K562 (cell line): ENCODE measurements around the gene NFIL3. TPM values are rescaled to one million over a fixed set of nuclear protein-coding genes. Genes with fewer than 3 reads are reported as not detected.

Source experiments
- ATAC-seq: fragments of 200-7000 bp; cut with Tn5 transposase; 3 replicates; pipeline ENCODE4 v1.9.1; 2020; ENCODE audit warnings: moderate library complexity
- BruUV-seq: library from RNA; stranded (reverse); fragments of 400-500 nt; replicated peaks from 2 replicates; lab custom pipeline; 2021; lab: Mats Ljungman, UMichigan
- CTCF ChIA-PET: fragments of 300-600 bp; formaldehyde crosslinking; extraction: SDS; loops from one replicate; lab custom pipeline; 2021; ENCODE audit warnings: low intra/inter-chr PET ratio; lab: Yijun Ruan, JAX
- POLR2A ChIA-PET: fragments of 300-600, 350-650 bp; sonication (Branson Sonifier 250); formaldehyde crosslinking; extraction: SDS; loops from one replicate; lab custom pipeline; 2021; ENCODE audit warnings: antibody characterized with exemption, inconsistent platforms; lab: Yijun Ruan, JAX
- DNase-seq, 4 experiments: peaks; one replicate each; pipeline versions ENCODE4 v3.0.0 to v3.0.0-alpha.2; 2011 to 2018; ENCODE audit warnings: low spot score in 3 of 4, mixed read lengths in 3 of 4; ENCODE audit errors: extremely low read depth in 1 of 4
- FAIRE-seq: peaks from 2 replicates; lab custom pipeline; 2011; peaks lifted over from hg19 to GRCh38; lab: Jason Lieb, UNC
- H2AFZ ChIP-seq: 2 replicates; pipeline ENCODE4 v1.6.0; 2011; ENCODE audit warnings: low read depth, low read length, control low read depth, inconsistent platforms
- H3K27ac ChIP-seq: fragments of 200-600 bp; 3 replicates; pipeline ENCODE4 v1.8.0; 2011; ENCODE audit warnings: low read depth, mild to moderate bottlenecking, control low read depth, inconsistent platforms, low read length, moderate library complexity, mixed read lengths; ENCODE audit errors: extremely low read depth
- H3K27me3 ChIP-seq, 2 experiments: fragments of 300-600 bp in 1 of 2; 2 replicates in 1 of 2; 3 replicates in 1 of 2; pipeline versions ENCODE4 v1.6.0 to v1.8.0; 2011; ENCODE audit warnings: inconsistent platforms in 2 of 2, low read length in 2 of 2, mild to moderate bottlenecking in 1 of 2, mixed read lengths in 1 of 2, moderate library complexity in 1 of 2; ENCODE audit not compliant: control insufficient read depth in 2 of 2, insufficient read depth in 2 of 2
- H3K36me3 ChIP-seq: fragments of 300-600 bp; 3 replicates; pipeline ENCODE4 v1.8.0; 2011; ENCODE audit warnings: mild to moderate bottlenecking, low read length, inconsistent platforms; ENCODE audit not compliant: control insufficient read depth, insufficient read depth
- H3K4me1 ChIP-seq, 2 experiments: fragments of 200-600 bp in 1 of 2; replicated peaks in 1 of 2; 2 replicates in 1 of 2; 3 replicates in 1 of 2; pipeline versions ENCODE4 v1.5.1 to v1.8.0; 2011; ENCODE audit warnings: inconsistent platforms in 2 of 2, low read length in 2 of 2, mild to moderate bottlenecking in 1 of 2, mixed read lengths in 1 of 2, moderate library complexity in 1 of 2; ENCODE audit not compliant: control insufficient read depth in 2 of 2, insufficient read depth in 2 of 2
- H3K4me2 ChIP-seq: 2 replicates; pipeline ENCODE4 v1.6.1; 2011; ENCODE audit warnings: low read length, control low read depth, inconsistent platforms, mixed read lengths; ENCODE audit not compliant: insufficient read depth
- H3K4me3 ChIP-seq: fragments of 200-600 bp; sonication (generic), shearing (Covaris generic); 2 replicates; pipeline ENCODE4 v1.5.1; 2016; ENCODE audit warnings: control low read depth, inconsistent platforms
- H3K79me2 ChIP-seq: fragments of 200-600 bp; 3 replicates; pipeline ENCODE4 v1.8.0; 2011; ENCODE audit warnings: low read length, inconsistent platforms; ENCODE audit not compliant: control insufficient read depth, insufficient read depth
- H3K9ac ChIP-seq, 2 experiments: 2 replicates each; pipeline versions ENCODE4 v1.6.0 to v1.6.1; 2011; ENCODE audit warnings: low read depth in 2 of 2, low read length in 2 of 2, control low read depth in 1 of 2, inconsistent platforms in 1 of 2, mild to moderate bottlenecking in 1 of 2, mixed read lengths in 1 of 2; ENCODE audit not compliant: insufficient read depth in 1 of 2
- H3K9me1 ChIP-seq: one replicate; pipeline ENCODE4 v1.6.0; 2011; ENCODE audit warnings: inconsistent platforms, mild to moderate bottlenecking, low read length, moderate library complexity; ENCODE audit not compliant: control insufficient read depth, insufficient read depth
- H3K9me3 ChIP-seq: replicated peaks from 2 replicates; pipeline ENCODE4 v1.5.1; 2011; ENCODE audit warnings: low read depth, low read length, inconsistent platforms; ENCODE audit not compliant: control insufficient read depth, insufficient read depth
- H4K20me1 ChIP-seq: replicated peaks from 2 replicates; pipeline ENCODE4 v1.6.1; 2011; ENCODE audit warnings: low read length, inconsistent platforms, mixed read lengths; ENCODE audit not compliant: control insufficient read depth, insufficient read depth
- ELF2 ChIP-seq: fragments of 250-450 bp; sonication (Bioruptor Pico); IDR thresholded peaks from 2 replicates; pipeline ENCODE4 v1.5.0; 2021; ENCODE audit warnings: mild to moderate bottlenecking
- NFYB ChIP-seq: IDR thresholded peaks from 2 replicates; pipeline ENCODE4 v1.6.1; 2011; ENCODE audit warnings: mild to moderate bottlenecking, moderate library complexity; ENCODE audit not compliant: insufficient read length; ENCODE audit errors: extremely low read depth
- NR2C2 ChIP-seq, 2 experiments: fragments of 200-800 bp in 1 of 2; sonication (Bioruptor generic) in 1 of 2; sonication (generic) in 1 of 2; formaldehyde crosslinking in 1 of 2; IDR thresholded peaks; 2 replicates each; pipeline versions ENCODE4 v1.6.1 to v1.8.0; 2016 to 2022; ENCODE audit warnings: mild to moderate bottlenecking in 1 of 2, missing compliant biosample characterization in 1 of 2, missing genetic modification characterization in 1 of 2, missing genetic modification reagents in 1 of 2
- RBM39 ChIP-seq: fragments of 200-400 bp; formaldehyde crosslinking; optimal IDR thresholded peaks from 2 replicates; pipeline ENCODE3; 2018; ENCODE audit warnings: low read depth, low read length
- RHOXF2B ChIP-seq: fragments of 250-450 bp; sonication (Bioruptor Pico); conservative IDR thresholded peaks from 2 replicates; pipeline ENCODE4 v1.5.1; 2021
- WGBS: fragments of 100-300 bp; shearing (Covaris generic); methylation state at CpG from one replicate; pipeline ENCODE4 v1.1.6; 2016; ENCODE audit warnings: low coverage, mixed read lengths; ENCODE audit not compliant: insufficient coverage; ENCODE audit errors: missing lambda C conversion rate; 5-methylcytosine and 5-hydroxymethylcytosine counted together
- in situ Hi-C: fragments of 300-500 bp; cut with MboI; formaldehyde crosslinking; loops from 4 replicates; pipeline ENCODE4 v1.15.0; 2018; ENCODE audit warnings: inconsistent platforms, mixed read lengths
- intact Hi-C: fragments of 100-400 bp; cut with micrococcal nuclease; formaldehyde crosslinking; loops from 2 replicates; pipeline ENCODE4 v1.14.2; 2022
- polyA plus RNA-seq, 8 experiments: library from polyadenylated mRNA; depleted of rRNA in 4 of 8; stranded (reverse) in 5 of 8; unstranded in 3 of 8; fragments of >200 nt; fragmentation: Nextera tagmentation in 2 of 8; fragmentation: Illumina TruSeq in 1 of 8; extraction: Ambion mirVana in 2 of 8; extraction: Trizol in 1 of 8; gene quantifications; 2 replicates each; pipeline versions ENCODE4 v1.2.1 to v1.2.3, GENCODE V29; 2011 to 2014; ENCODE audit warnings: inconsistent platforms in 1 of 8, missing spikeins in 1 of 8
- total RNA-seq, 7 experiments: library from RNA; depleted of rRNA in 6 of 7; stranded (reverse); fragments of >200 nt in 6 of 7; fragmentation: Illumina TruSeq in 2 of 7; extraction: Trizol in 2 of 7; gene quantifications; 2 replicates each; pipeline versions ENCODE4 v1.2.1 to v1.2.3, GENCODE V29; 2011 to 2021; ENCODE audit warnings: low replicate concordance in 1 of 7
- TF ChIP-seq, protein P1 (sequence below), 2 experiments: fragments of 150-350 bp in 1 of 2; IDR thresholded peaks; 2 replicates each; pipeline ENCODE4 v1.6.1; 2012 to 2016; ENCODE audit warnings: low read depth in 2 of 2, low read length in 2 of 2, mild to moderate bottlenecking in 1 of 2, moderate library complexity in 1 of 2
- TF ChIP-seq, protein P2 (sequence below): fragments of 450-650 bp; formaldehyde crosslinking; IDR thresholded peaks from 2 replicates; pipeline ENCODE4 v1.4.0; 2022; ENCODE audit warnings: mild to moderate bottlenecking, moderate library complexity
- TF ChIP-seq, protein P3 (sequence below): IDR thresholded peaks from 2 replicates; pipeline ENCODE4 v1.6.1; 2012; ENCODE audit warnings: low read depth, low read length, improper control_type of control experiment, borderline replicate concordance

Gene NFIL3
- total and polyA plus RNA-seq, 9 of the 15 experiments (the other 6 are each of a cell fraction or from before 2014, with no cell fraction given) = 3.2 to 16.1 (median 9.3) TPM

DNA sequence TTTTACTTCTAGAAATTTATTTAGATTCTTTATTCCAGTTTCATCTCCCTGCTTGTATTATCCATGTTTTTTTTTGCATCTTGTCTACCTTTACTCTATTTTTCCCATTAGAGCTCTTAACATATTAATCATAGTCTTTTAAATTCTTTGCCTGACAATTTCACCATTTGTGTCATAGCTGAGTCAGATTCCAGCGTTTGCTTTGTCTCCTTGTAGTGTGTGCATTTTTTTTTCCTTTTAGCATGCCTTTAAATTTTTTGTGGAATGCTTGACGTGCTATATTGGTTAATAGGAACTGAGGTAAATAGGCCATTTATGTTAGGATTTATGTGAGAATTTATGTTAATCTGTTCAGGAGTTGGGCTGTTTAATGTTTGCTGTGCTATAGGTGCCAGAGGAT is 41.8 kb upstream of the NFIL3 start:
- POLR2A ChIA-PET = no interaction called here
- TF ChIP-seq RHOXF2B (CRISPR knock-in tag) (no peak), ELF2 (CRISPR knock-in tag) (no peak), RBM39 (no peak), NFYB (no peak), NR2C2 (CRISPR knock-in tag; IDR thresholded peaks at IDR 0.05) (no peak), NR2C2 (tag; IDR thresholded peaks at IDR 0.05) (no peak)
- TF ChIP-seq, protein P1, sequence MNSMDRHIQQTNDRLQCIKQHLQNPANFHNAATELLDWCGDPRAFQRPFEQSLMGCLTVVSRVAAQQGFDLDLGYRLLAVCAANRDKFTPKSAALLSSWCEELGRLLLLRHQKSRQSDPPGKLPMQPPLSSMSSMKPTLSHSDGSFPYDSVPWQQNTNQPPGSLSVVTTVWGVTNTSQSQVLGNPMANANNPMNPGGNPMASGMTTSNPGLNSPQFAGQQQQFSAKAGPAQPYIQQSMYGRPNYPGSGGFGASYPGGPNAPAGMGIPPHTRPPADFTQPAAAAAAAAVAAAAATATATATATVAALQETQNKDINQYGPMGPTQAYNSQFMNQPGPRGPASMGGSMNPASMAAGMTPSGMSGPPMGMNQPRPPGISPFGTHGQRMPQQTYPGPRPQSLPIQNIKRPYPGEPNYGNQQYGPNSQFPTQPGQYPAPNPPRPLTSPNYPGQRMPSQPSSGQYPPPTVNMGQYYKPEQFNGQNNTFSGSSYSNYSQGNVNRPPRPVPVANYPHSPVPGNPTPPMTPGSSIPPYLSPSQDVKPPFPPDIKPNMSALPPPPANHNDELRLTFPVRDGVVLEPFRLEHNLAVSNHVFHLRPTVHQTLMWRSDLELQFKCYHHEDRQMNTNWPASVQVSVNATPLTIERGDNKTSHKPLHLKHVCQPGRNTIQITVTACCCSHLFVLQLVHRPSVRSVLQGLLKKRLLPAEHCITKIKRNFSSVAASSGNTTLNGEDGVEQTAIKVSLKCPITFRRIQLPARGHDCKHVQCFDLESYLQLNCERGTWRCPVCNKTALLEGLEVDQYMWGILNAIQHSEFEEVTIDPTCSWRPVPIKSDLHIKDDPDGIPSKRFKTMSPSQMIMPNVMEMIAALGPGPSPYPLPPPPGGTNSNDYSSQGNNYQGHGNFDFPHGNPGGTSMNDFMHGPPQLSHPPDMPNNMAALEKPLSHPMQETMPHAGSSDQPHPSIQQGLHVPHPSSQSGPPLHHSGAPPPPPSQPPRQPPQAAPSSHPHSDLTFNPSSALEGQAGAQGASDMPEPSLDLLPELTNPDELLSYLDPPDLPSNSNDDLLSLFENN (IDR thresholded peaks at IDR 0.05; ENCODE audit: low read depth in 2 of 2, low read length in 2 of 2) = no peak
- TF ChIP-seq, protein P2, sequence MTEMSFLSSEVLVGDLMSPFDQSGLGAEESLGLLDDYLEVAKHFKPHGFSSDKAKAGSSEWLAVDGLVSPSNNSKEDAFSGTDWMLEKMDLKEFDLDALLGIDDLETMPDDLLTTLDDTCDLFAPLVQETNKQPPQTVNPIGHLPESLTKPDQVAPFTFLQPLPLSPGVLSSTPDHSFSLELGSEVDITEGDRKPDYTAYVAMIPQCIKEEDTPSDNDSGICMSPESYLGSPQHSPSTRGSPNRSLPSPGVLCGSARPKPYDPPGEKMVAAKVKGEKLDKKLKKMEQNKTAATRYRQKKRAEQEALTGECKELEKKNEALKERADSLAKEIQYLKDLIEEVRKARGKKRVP (CRISPR knock-in tag) = no peak
- TF ChIP-seq, protein P3, sequence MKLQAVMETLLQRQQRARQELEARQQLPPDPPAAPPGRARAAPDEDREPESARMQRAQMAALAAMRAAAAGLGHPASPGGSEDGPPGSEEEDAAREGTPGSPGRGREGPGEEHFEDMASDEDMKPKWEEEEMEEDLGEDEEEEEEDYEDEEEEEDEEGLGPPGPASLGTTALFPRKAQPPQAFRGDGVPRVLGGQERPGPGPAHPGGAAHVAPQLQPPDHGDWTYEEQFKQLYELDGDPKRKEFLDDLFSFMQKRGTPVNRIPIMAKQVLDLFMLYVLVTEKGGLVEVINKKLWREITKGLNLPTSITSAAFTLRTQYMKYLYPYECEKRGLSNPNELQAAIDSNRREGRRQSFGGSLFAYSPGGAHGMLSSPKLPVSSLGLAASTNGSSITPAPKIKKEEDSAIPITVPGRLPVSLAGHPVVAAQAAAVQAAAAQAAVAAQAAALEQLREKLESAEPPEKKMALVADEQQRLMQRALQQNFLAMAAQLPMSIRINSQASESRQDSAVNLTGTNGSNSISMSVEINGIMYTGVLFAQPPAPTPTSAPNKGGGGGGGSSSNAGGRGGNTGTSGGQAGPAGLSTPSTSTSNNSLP = no peak

More for the DNA sequence above, 41.8 kb upstream of the NFIL3 start:
- no TSS peak for BruUV-seq
- no peaks in the 10 kb centered on the region for H3K9me3 ChIP-seq
- no peaks in the 10 kb centered on the region for H3K79me2 ChIP-seq
- H3K27me3 ChIP-seq = no peaks in the 10 kb centered on the region
- ATAC-seq (no peak), FAIRE-seq (no peak), DNase-seq (no peak)
- in situ Hi-C loops = no loop called here
- H3K4me1 ChIP-seq = no peaks in the 10 kb centered on the region
- no peak overlapping the region for H3K4me2 ChIP-seq
- no peaks in the 10 kb centered on the region for H4K20me1 ChIP-seq
- no peak overlapping the region for H2AFZ ChIP-seq
- CTCF ChIA-PET = no interaction called here
- WGBS = 0% methylated on average over 2 of the region's 2 CpGs
- no peak overlapping the region for H3K9ac ChIP-seq
- intact Hi-C loops = no loop called here
- no peak overlapping the region for H3K27ac ChIP-seq
- H3K9me1 ChIP-seq = no peaks in the 10 kb centered on the region
- no peaks in the 10 kb centered on the region for H3K36me3 ChIP-seq
- H3K4me3 ChIP-seq = no peak overlapping the region
